Colonic mucosa (tissue), 4 donors: ENCODE data around the gene RMDN3. TPM values are rescaled to one million over a fixed set of nuclear protein-coding genes. Genes with fewer than 3 reads are reported as not detected.

ENCODE experiments used
- DNase-seq: peaks from one replicate; pipeline ENCODE4 v3.0.0-alpha.2; 2020
- H3K27ac ChIP-seq: fragments of 200-600 bp; one replicate; pipeline ENCODE4 v1.8.0; 2021
- H3K27me3 ChIP-seq: fragments of 200-600 bp; one replicate; pipeline ENCODE4 v1.8.0; 2021
- H3K36me3 ChIP-seq: fragments of 200-600 bp; one replicate; pipeline ENCODE4 v1.8.0; 2021
- H3K4me1 ChIP-seq: fragments of 200-600 bp; one replicate; pipeline ENCODE4 v1.8.0; 2021; ENCODE audit warnings: mild to moderate bottlenecking
- H3K4me3 ChIP-seq: fragments of 200-600 bp; one replicate; pipeline ENCODE4 v1.8.0; 2021
- H3K9ac ChIP-seq, 2 donors: one replicate each; pipeline ENCODE4 v1.7.0; 2013; ENCODE audit warnings: control low read depth in 2 of 2, low read depth in 2 of 2, low read length in 2 of 2
- H3K9me3 ChIP-seq: fragments of 200-600 bp; one replicate; pipeline ENCODE4 v1.8.0; 2021
- CTCF ChIP-seq: fragments of 200-600 bp; IDR thresholded peaks from one replicate; pipeline ENCODE4 v1.8.0; 2022; ENCODE audit warnings: antibody characterized with exemption, mild to moderate bottlenecking
- intact Hi-C: fragments of 100-400 bp; cut with DNase I; formaldehyde crosslinking; loops from one replicate; pipeline ENCODE4 v1.14.1; 2022
- total RNA-seq, 2 donors: library from RNA; stranded (reverse); fragmentation: NEBNext Ultra II Directional in 1 of 2; extraction: Animal tissue kit (Norgen Biotek cat#: 25700) in 1 of 2; gene quantifications; one replicate each; pipeline ENCODE4 v1.2.1, GENCODE V29; 2021
- donor health status: healthy.
- donor health status: DM: no; HTN: no; CAD: no.
- donor health status: DM: no; HTN: no; CAD: no.

RMDN3 gene
- total RNA-seq, 2 donors from 2014 or later, result 31.1 to 49.1 TPM

GRCh38 chr15:40796041-40796440 lies 41.0 kb upstream of the RMDN3 start:
- H3K4me1 ChIP-seq, result peaks cover 13% of the 10 kb centered on the region
- peak overlapping the region; percentile 16 for H3K27ac ChIP-seq
- intact Hi-C loops, result no loop called here
- no peaks in the 10 kb centered on the region for H3K9me3 ChIP-seq
- no peak overlapping the region for H3K4me3 ChIP-seq
- no peak for DNase-seq
- H3K36me3 ChIP-seq, result no peaks in the 10 kb centered on the region
- no peaks in the 10 kb centered on the region for H3K27me3 ChIP-seq
- TF ChIP-seq CTCF, result no peak
- no peak overlapping the region for H3K9ac ChIP-seq

DNA sequence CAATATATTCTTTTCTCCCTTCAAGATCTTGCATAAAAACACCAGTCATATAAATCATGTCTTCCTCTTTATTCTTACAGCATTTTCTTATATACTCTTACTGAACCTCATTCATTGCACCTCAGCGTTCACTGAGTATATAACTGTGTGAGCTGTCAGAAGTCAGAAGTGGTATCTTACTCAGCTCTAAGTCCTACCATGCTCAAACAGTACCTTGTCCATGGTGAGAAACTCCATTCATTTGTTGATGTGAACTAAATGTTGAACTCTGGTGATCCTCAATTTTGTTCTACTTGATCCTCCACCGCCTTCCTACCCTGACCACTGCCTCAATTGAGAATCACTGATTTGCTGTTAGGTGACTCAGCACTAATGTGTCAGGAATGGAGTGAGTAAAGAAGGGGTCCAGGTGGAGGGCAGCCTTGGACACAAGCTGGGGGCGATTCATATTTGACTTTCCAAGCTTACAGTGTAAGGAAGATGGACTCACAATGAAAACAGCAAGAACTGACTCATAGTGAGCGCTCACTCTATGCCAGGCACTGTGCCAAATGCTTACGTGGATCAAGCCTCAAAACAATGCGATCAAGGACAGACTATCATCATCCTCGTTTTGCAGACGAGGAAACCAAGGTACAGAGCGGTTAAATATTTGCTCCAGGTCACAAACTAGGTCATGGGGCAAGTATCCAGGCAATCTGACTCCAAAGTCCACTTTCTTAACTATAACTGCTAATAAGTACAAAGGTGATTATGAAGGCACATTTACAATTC lies 38.3 kb upstream of the RMDN3 start:
- no peaks in the 10 kb centered on the region for H3K36me3 ChIP-seq
- no peak overlapping the region for H3K4me3 ChIP-seq
- peak overlapping the region; percentile 56 for H3K27ac ChIP-seq
- peak overlapping the region in 1 of 2 donors; percentile 62 for H3K9ac ChIP-seq
- no peaks in the 10 kb centered on the region for H3K9me3 ChIP-seq
- DNase-seq, result peak; percentile 92
- no peak for TF ChIP-seq CTCF
- intact Hi-C loops, result no loop called here
- H3K27me3 ChIP-seq, result no peaks in the 10 kb centered on the region
- peaks cover 16% of the 10 kb centered on the region for H3K4me1 ChIP-seq

DNA sequence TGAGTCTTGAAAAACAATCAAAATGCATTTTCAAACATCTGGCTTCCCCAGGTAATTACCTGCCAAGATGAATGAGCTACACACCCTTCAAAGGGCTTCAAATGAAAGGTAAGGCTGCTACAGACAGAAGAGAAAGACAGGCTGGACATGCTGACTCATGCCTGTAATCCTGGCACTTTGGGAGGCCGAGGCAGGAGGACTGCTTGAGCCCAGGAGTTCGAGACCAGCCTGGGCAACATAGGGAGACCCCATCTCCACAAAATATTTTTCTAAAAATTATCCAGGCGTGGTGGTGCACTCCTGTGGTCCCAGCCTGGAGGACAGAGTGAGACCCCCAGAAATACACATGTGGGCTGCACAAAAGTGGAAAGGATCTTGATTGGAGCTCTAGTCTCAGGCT lies 37.3 kb upstream of the RMDN3 start:
- peak overlapping the region; percentile 26 for H3K27ac ChIP-seq

DNA sequence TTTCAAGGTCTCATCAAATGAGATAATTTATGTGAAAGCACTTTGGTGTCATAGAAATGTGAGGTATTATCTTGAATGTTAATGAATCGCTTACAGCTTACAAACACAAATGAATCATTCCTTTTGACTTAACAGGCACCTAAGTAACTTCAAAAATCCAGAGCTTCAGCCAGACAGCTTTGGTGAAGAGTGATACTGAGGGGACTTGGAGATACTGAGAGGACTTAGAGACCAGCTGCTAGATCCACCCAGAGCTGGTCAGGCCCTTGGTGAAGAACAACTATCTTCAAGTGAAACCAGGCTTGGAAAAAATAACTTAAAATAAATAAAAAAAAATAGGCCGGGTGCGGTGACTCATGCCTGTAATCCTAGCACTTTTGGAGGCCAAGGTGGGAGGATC lies 35.7 kb upstream of the RMDN3 start:
- no peak for TF ChIP-seq CTCF
- H3K4me1 ChIP-seq, result peaks cover 23% of the 10 kb centered on the region
- no peak overlapping the region for H3K4me3 ChIP-seq
- no peak overlapping the region for H3K27ac ChIP-seq
- intact Hi-C loops, result no loop called here
- no peaks in the 10 kb centered on the region for H3K9me3 ChIP-seq
- DNase-seq, result no peak
- H3K36me3 ChIP-seq, result no peaks in the 10 kb centered on the region
- no peaks in the 10 kb centered on the region for H3K27me3 ChIP-seq
- no peak overlapping the region for H3K9ac ChIP-seq

More for the DNA sequence above, 37.3 kb upstream of the RMDN3 start:
- TF ChIP-seq CTCF, result no peak
- Histone ChIP-seq H3K36me3 (no peaks in the 10 kb centered on the region), H3K9me3 (no peaks in the 10 kb centered on the region), H3K4me3 (no peak overlapping the region), H3K4me1 (peaks cover 16% of the 10 kb centered on the region), H3K27me3 (no peaks in the 10 kb centered on the region), H3K9ac (no peak overlapping the region)
- no peak for DNase-seq
- intact Hi-C loops, result no loop called here

GRCh38 chr15:40789999-40790398 lies 34.9 kb upstream of the RMDN3 start:
- no peaks in the 10 kb centered on the region for H3K36me3 ChIP-seq
- no peak for DNase-seq
- TF ChIP-seq CTCF, result no peak

More at GRCh38 chr15:40789999-40790398, 34.9 kb upstream of the RMDN3 start:
- no peaks in the 10 kb centered on the region for H3K9me3 ChIP-seq
- H3K4me1 ChIP-seq, result peaks cover 23% of the 10 kb centered on the region
- intact Hi-C loops, result loop anchor here (10.0 kb wide), 1 partner anchor 105 kb away; the partner anchor contains the start of gene VPS18
- H3K27me3 ChIP-seq, result no peaks in the 10 kb centered on the region
- H3K27ac ChIP-seq, result no peak overlapping the region
- no peak overlapping the region for H3K4me3 ChIP-seq
- H3K9ac ChIP-seq, result no peak overlapping the region
